GM23338 (cell line): ENCODE measurements around the gene NLGN1. TPM values are rescaled to one million over a fixed set of nuclear protein-coding genes. Genes with fewer than 3 reads are reported as not detected.

Source experiments
- ATAC-seq: fragments of 200-7000 bp; cut with Tn5 transposase; 3 replicates; pipeline ENCODE4 v1.9.1; 2020
- DNase-seq: peaks from one replicate; pipeline ENCODE4 v3.0.0-alpha.2; 2015; ENCODE audit warnings: low spot score
- H2AFZ ChIP-seq: fragments of 200-600 bp; sonication (generic); 2 replicates; pipeline ENCODE4 v1.8.0; 2016; ENCODE audit warnings: antibody characterized with exemption, mild to moderate bottlenecking, moderate library complexity
- H3F3A ChIP-seq: fragments of 200-600 bp; sonication (generic); replicated peaks from 2 replicates; pipeline ENCODE4 v1.8.0; 2017; ENCODE audit warnings: antibody characterized with exemption, mixed run types, low read depth
- H3K27ac ChIP-seq: fragments of 200-600 bp; sonication (generic); 2 replicates; pipeline ENCODE4 v1.6.1; 2016; ENCODE audit warnings: low read depth
- H3K27me3 ChIP-seq: fragments of 200-600 bp; sonication (generic); 2 replicates; pipeline ENCODE4 v1.8.0; 2016; ENCODE audit warnings: mild to moderate bottlenecking, mixed run types, moderate library complexity; ENCODE audit not compliant: insufficient read depth
- H3K36me3 ChIP-seq: fragments of 200-600 bp; sonication (generic); 2 replicates; pipeline ENCODE4 v1.8.0; 2016; ENCODE audit warnings: mild to moderate bottlenecking; ENCODE audit not compliant: insufficient read depth
- H3K4me1 ChIP-seq: fragments of 200-600 bp; sonication (generic); 2 replicates; pipeline ENCODE4 v1.8.0; 2016; ENCODE audit warnings: mild to moderate bottlenecking, moderate library complexity; ENCODE audit not compliant: insufficient read depth
- H3K4me2 ChIP-seq: fragments of 200-600 bp; sonication (generic); 2 replicates; pipeline ENCODE4 v1.7.1; 2017; ENCODE audit warnings: mixed run types
- H3K4me3 ChIP-seq: fragments of 200-600 bp; sonication (generic); 2 replicates; pipeline ENCODE4 v1.6.1; 2016; ENCODE audit warnings: mixed run types
- H3K79me2 ChIP-seq: fragments of 200-600 bp; sonication (generic); replicated peaks from 2 replicates; pipeline ENCODE4 v1.8.0; 2017; ENCODE audit warnings: mild to moderate bottlenecking; ENCODE audit not compliant: insufficient read depth
- H3K9me2 ChIP-seq: fragments of 200-600 bp; sonication (generic); 2 replicates; pipeline ENCODE4 v1.8.0; 2017; ENCODE audit not compliant: insufficient read depth
- H4K20me1 ChIP-seq: fragments of 200-600 bp; sonication (generic); replicated peaks from 2 replicates; pipeline ENCODE4 v1.8.0; 2017; ENCODE audit warnings: mild to moderate bottlenecking; ENCODE audit not compliant: insufficient read depth
- H3K27ac Mint-ChIP-seq: 2 replicates; pipeline ENCODE4 v1.8.0; 2020; ENCODE audit warnings: inconsistent platforms, mild to moderate bottlenecking, moderate library complexity, mixed read lengths
- H3K27me3 Mint-ChIP-seq: 3 replicates; pipeline ENCODE4 v1.8.0; 2022; ENCODE audit warnings: low read depth, mild to moderate bottlenecking, moderate library complexity, mixed read lengths, inconsistent platforms; ENCODE audit not compliant: insufficient read depth, poor library complexity
- H3K36me3 Mint-ChIP-seq: 3 replicates; pipeline ENCODE4 v1.8.0; 2021; ENCODE audit warnings: low read depth, mild to moderate bottlenecking, inconsistent platforms, moderate library complexity, mixed read lengths
- H3K4me1 Mint-ChIP-seq: 3 replicates; pipeline ENCODE4 v1.8.0; 2020; ENCODE audit warnings: mild to moderate bottlenecking, inconsistent platforms, mixed read lengths
- H3K4me3 Mint-ChIP-seq: 3 replicates; pipeline ENCODE4 v1.8.0; 2021; ENCODE audit warnings: moderate library complexity, mild to moderate bottlenecking, inconsistent platforms, mixed read lengths
- H3K9me3 Mint-ChIP-seq: 3 replicates; pipeline ENCODE4 v1.8.0; 2020; ENCODE audit warnings: moderate library complexity, mild to moderate bottlenecking, inconsistent platforms, mixed read lengths
- CREB1 ChIP-seq: fragments of 250-450 bp; sonication (Bioruptor Pico); IDR thresholded peaks from 2 replicates; pipeline ENCODE4 v1.5.0; 2020; ENCODE audit warnings: low read depth, mild to moderate bottlenecking, moderate library complexity
- CTCF ChIP-seq, 2 experiments: fragments of 200-600 bp in 1 of 2; sonication (generic) in 1 of 2; conservative IDR thresholded peaks; 2 replicates each; pipeline versions ENCODE4 v1.5.1 to v1.6.1; 2016 to 2017; ENCODE audit warnings: antibody characterized with exemption in 2 of 2, low read depth in 2 of 2, mild to moderate bottlenecking in 2 of 2, moderate library complexity in 1 of 2
- ETS1 ChIP-seq: IDR thresholded peaks from 2 replicates; pipeline ENCODE4 v1.6.1; 2016; ENCODE audit warnings: antibody characterized with exemption
- EZH2 ChIP-seq: fragments of 200-600 bp; sonication (generic); IDR thresholded peaks from one replicate; pipeline ENCODE4 v1.8.0; 2017; ENCODE audit warnings: antibody characterized with exemption, mild to moderate bottlenecking, low read depth; ENCODE audit not compliant: unreplicated experiment
- EZH2phosphoT487 ChIP-seq: fragments of 200-600 bp; sonication (generic); IDR thresholded peaks from one replicate; pipeline ENCODE4 v1.8.1; 2018; ENCODE audit warnings: antibody characterized with exemption; ENCODE audit not compliant: unreplicated experiment
- JUNB ChIP-seq: IDR thresholded peaks from one replicate; pipeline ENCODE4 v1.6.1; 2016; ENCODE audit warnings: antibody characterized with exemption; ENCODE audit not compliant: unreplicated experiment
- NANOG ChIP-seq: IDR thresholded peaks from 2 replicates; pipeline ENCODE4 v1.6.1; 2016; ENCODE audit warnings: antibody characterized with exemption, borderline replicate concordance
- POLR2AphosphoS5 ChIP-seq: IDR thresholded peaks from 2 replicates; pipeline ENCODE4 v1.6.1; 2016; ENCODE audit warnings: antibody characterized with exemption, low read depth
- REST ChIP-seq: IDR thresholded peaks from one replicate; pipeline ENCODE4 v1.6.1; 2018; ENCODE audit warnings: antibody characterized with exemption; ENCODE audit not compliant: unreplicated experiment
- STAT1 ChIP-seq: IDR thresholded peaks from one replicate; pipeline ENCODE4 v1.6.1; 2016; ENCODE audit warnings: antibody characterized with exemption; ENCODE audit not compliant: unreplicated experiment
- ZNF114 ChIP-seq: fragments of 250-450 bp; sonication (Bioruptor Pico); IDR thresholded peaks from 2 replicates; pipeline ENCODE4 v1.5.0; 2020; ENCODE audit warnings: mild to moderate bottlenecking, moderate library complexity
- ZNF331 ChIP-seq: fragments of 250-450 bp; sonication (Bioruptor Pico); IDR thresholded peaks from 2 replicates; pipeline ENCODE4 v1.5.0; 2020; ENCODE audit warnings: low read depth, mild to moderate bottlenecking, moderate library complexity
- polyA plus RNA-seq: library from polyadenylated mRNA; unstranded; fragments of >200 nt; fragmentation: Nextera tagmentation; extraction: Ambion mirVana; gene quantifications from 2 replicates; pipeline ENCODE4 v1.2.1, GENCODE V29; 2016
- total RNA-seq: library from RNA; depleted of rRNA; stranded (reverse); fragments of >200 nt; shearing (Covaris generic); gene quantifications from 2 replicates; pipeline ENCODE4 v1.2.3, GENCODE V29; 2014
- TF ChIP-seq, protein P1 (sequence below): fragments of 250-450 bp; sonication (Bioruptor Pico); IDR thresholded peaks from 2 replicates; pipeline ENCODE4 v1.5.0; 2020; ENCODE audit warnings: mild to moderate bottlenecking, moderate library complexity

Gene NLGN1
- total and polyA plus RNA-seq, 2 experiments from 2014 or later, result 6.5 to 18.6 TPM

DNA sequence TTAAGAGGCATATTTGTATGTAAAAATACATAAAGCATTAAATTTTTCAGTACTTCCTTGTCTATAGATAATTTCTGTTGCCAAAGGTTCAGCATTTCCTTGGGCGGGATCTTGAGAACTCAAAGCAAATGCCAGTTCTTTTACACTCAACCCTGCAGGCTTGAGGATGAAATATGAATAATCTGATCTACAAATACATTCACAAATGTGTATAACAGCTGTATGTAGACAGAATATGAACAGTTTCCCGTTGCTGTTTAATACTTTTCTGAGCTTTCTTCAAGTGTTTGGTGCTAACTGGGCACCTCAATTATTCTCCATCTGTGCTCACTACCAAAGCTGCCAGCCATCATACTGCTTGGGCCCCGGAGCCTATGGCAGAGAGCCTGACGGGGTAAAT is 661.3 kb downstream of the NLGN1 start:
- Histone ChIP-seq H3K79me2 (no peaks in the 10 kb centered on the region), H3K4me2 (no peak overlapping the region), H3K36me3 (0 out of 2 replicates have a peak, but pooled peaks cover 9% of the 10 kb centered on the region), H3K27ac (no peak overlapping the region), H3K4me3 (no peak overlapping the region), H3K4me1 (no peaks in the 10 kb centered on the region), H3K9me2 (no peaks in the 10 kb centered on the region), H3K27me3 (no peaks in the 10 kb centered on the region), H3F3A (no peaks in the 10 kb centered on the region), H4K20me1 (no peaks in the 10 kb centered on the region), H2AFZ (no peak overlapping the region)
- H3K9me3 Mint-ChIP-seq, result peaks cover 8% of the 10 kb centered on the region
- no peak for TF ChIP-seq STAT1
- TF ChIP-seq REST, result no peak
- no peak for TF ChIP-seq ZNF331 (CRISPR knock-in tag)
- TF ChIP-seq CTCF (conservative IDR thresholded peaks at IDR 0.05; ENCODE audit: low read depth in 2 of 2), result no peak
- no peak for TF ChIP-seq ETS1
- no peak for TF ChIP-seq JUNB
- TF ChIP-seq, protein P1, sequence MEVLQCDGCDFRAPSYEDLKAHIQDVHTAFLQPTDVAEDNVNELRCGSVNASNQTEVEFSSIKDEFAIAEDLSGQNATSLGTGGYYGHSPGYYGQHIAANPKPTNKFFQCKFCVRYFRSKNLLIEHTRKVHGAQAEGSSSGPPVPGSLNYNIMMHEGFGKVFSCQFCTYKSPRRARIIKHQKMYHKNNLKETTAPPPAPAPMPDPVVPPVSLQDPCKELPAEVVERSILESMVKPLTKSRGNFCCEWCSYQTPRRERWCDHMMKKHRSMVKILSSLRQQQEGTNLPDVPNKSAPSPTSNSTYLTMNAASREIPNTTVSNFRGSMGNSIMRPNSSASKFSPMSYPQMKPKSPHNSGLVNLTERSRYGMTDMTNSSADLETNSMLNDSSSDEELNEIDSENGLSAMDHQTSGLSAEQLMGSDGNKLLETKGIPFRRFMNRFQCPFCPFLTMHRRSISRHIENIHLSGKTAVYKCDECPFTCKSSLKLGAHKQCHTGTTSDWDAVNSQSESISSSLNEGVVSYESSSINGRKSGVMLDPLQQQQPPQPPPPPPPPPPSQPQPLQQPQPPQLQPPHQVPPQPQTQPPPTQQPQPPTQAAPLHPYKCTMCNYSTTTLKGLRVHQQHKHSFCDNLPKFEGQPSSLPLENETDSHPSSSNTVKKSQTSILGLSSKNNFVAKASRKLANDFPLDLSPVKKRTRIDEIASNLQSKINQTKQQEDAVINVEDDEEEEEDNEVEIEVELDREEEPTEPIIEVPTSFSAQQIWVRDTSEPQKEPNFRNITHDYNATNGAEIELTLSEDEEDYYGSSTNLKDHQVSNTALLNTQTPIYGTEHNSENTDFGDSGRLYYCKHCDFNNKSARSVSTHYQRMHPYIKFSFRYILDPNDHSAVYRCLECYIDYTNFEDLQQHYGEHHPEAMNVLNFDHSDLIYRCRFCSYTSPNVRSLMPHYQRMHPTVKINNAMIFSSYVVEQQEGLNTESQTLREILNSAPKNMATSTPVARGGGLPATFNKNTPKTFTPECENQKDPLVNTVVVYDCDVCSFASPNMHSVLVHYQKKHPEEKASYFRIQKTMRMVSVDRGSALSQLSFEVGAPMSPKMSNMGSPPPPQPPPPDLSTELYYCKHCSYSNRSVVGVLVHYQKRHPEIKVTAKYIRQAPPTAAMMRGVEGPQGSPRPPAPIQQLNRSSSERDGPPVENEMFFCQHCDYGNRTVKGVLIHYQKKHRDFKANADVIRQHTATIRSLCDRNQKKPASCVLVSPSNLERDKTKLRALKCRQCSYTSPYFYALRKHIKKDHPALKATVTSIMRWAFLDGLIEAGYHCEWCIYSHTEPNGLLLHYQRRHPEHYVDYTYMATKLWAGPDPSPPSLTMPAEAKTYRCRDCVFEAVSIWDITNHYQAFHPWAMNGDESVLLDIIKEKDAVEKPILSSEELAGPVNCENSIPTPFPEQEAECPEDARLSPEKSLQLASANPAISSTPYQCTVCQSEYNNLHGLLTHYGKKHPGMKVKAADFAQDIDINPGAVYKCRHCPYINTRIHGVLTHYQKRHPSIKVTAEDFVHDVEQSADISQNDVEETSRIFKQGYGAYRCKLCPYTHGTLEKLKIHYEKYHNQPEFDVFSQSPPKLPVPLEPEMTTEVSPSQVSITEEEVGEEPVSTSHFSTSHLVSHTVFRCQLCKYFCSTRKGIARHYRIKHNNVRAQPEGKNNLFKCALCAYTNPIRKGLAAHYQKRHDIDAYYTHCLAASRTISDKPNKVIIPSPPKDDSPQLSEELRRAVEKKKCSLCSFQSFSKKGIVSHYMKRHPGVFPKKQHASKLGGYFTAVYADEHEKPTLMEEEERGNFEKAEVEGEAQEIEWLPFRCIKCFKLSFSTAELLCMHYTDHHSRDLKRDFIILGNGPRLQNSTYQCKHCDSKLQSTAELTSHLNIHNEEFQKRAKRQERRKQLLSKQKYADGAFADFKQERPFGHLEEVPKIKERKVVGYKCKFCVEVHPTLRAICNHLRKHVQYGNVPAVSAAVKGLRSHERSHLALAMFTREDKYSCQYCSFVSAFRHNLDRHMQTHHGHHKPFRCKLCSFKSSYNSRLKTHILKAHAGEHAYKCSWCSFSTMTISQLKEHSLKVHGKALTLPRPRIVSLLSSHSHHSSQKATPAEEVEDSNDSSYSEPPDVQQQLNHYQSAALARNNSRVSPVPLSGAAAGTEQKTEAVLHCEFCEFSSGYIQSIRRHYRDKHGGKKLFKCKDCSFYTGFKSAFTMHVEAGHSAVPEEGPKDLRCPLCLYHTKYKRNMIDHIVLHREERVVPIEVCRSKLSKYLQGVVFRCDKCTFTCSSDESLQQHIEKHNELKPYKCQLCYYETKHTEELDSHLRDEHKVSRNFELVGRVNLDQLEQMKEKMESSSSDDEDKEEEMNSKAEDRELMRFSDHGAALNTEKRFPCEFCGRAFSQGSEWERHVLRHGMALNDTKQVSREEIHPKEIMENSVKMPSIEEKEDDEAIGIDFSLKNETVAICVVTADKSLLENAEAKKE (CRISPR knock-in tag), result no peak
- TF ChIP-seq EZH2, result no peak
- no peak for TF ChIP-seq ZNF114
- no peak for TF ChIP-seq EZH2phosphoT487
- no peak for TF ChIP-seq POLR2AphosphoS5
- TF ChIP-seq CREB1 (CRISPR knock-in tag), result no peak
- no peak for TF ChIP-seq NANOG
- no peak for ATAC-seq
- peaks cover 1% of the 10 kb centered on the region for H3K27me3 Mint-ChIP-seq
- H3K4me1 Mint-ChIP-seq, result no peaks in the 10 kb centered on the region
- peaks cover 8% of the 10 kb centered on the region; the same call in 2 of the 3 replicates for H3K36me3 Mint-ChIP-seq
- no peak overlapping the region for H3K4me3 Mint-ChIP-seq
- no peak overlapping the region for H3K27ac Mint-ChIP-seq
- DNase-seq, result no peak
